ENCODE results near the gene SRRD. TPM values are rescaled to one million over a fixed set of nuclear protein-coding genes. Genes with fewer than 3 reads are reported as not detected.

SRRD gene
- total and polyA plus RNA-seq, 4 experiments from 2014 or later, result 17.6 to 28.9 (median 20.1) TPM

DNA sequence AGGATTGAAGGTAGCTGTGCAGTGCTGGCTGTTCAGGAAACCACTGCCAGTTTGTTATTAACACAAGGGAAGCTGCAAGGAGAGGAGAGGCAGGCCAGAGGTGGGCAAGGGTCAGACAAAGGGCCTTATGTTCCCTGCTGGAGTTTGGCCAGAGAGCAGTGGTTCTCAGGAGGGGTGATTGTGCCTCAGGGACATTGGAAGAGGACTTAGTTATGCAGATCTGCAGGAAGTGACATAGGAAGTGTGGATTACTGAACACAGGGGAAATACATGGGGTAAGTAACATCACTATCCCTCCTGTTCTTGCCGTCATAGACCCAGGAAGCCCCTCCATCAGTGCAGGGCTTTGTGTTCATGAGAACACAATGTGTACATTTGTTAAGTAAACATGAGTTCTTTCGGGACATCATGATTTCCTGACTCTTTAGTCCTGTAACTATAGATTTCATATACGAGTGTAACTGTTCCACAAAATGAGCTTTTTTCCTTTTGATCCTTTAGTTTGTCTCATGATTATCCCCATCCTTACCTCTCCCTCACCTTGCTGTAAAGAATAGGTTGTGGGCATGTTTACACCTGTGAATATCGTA, 5.9 kb downstream of the SRRD start:
- Mint-ChIP-seq H3K27ac (peak overlapping the region in 3 of 7 donors; percentile 67 to 80 (median 67)), H3K4me3 (no peak overlapping the region), H3K4me1 (peaks cover 15 to 20% (median 17%) of the 10 kb centered on the region in 4 donors), H3K9me3 (no peaks in the 10 kb centered on the region), H3K27me3 (no peaks in the 10 kb centered on the region), H3K36me3 (peaks cover 44 to 72% of the 10 kb centered on the region in 2 donors)
- ChIA-PET CTCF (ENCODE audit: partially characterized antibody) (no interaction called here), POLR2A (ENCODE audit: partially characterized antibody) (interaction anchor here (0.6 to 1.1 kb wide), 2 partner anchors 11 to 152 kb away, joined by 3 read pairs; no protein-coding TSS in a partner anchor)
- Histone ChIP-seq H3K4me1 (ENCODE audit: insufficient read depth, low read length) (peaks cover 19% of the 10 kb centered on the region), H3K27me3 (ENCODE audit: insufficient read depth, low read length) (no peaks in the 10 kb centered on the region), H3K27ac (ENCODE audit: low read depth, low read length) (no peak overlapping the region), H3K4me3 (ENCODE audit: low read length in 2 of 2) (no peak overlapping the region), H3K9me3 (ENCODE audit: control insufficient read depth in 1 of 2, low read length in 2 of 2) (no peaks in the 10 kb centered on the region), H3K36me3 (ENCODE audit: insufficient read depth, low read length) (peaks cover 66% of the 10 kb centered on the region)
- DNase-seq, result no peak
- intact Hi-C loops (cut with micrococcal nuclease), result no loop called here

GRCh38 chr22:26492220-26492619, 8.5 kb downstream of the SRRD start:
- CTCF ChIA-PET (ENCODE audit: partially characterized antibody), result interaction anchor here (1.2 kb wide), 1 partner anchor 150 kb away, joined by 3 read pairs; no protein-coding TSS in a partner anchor
- no peaks in the 10 kb centered on the region for H3K27me3 Mint-ChIP-seq
- H3K4me3 Mint-ChIP-seq, result peak overlapping the region in 1 of 8 donors; percentile 60
- Histone ChIP-seq H3K27me3 (ENCODE audit: insufficient read depth, low read length) (no peaks in the 10 kb centered on the region), H3K4me1 (ENCODE audit: insufficient read depth, low read length) (no peaks in the 10 kb centered on the region), H3K9me3 (ENCODE audit: control insufficient read depth in 1 of 2, low read length in 2 of 2) (no peaks in the 10 kb centered on the region), H3K27ac (ENCODE audit: low read depth, low read length) (no peak overlapping the region), H3K4me3 (ENCODE audit: low read length in 2 of 2) (no peak overlapping the region), H3K36me3 (ENCODE audit: insufficient read depth, low read length) (peaks cover 87% of the 10 kb centered on the region)
- H3K4me1 Mint-ChIP-seq, result peaks cover 0 to 2% (median under 1%) of the 10 kb centered on the region in 4 donors
- POLR2A ChIA-PET (ENCODE audit: partially characterized antibody), result interaction anchor here (1.2 kb wide), 2 partner anchors 8 to 9 kb away, joined by 3 read pairs; partner anchors contain the start of genes HPS4 and SRRD
- H3K36me3 Mint-ChIP-seq, result peaks cover 60 to 86% of the 10 kb centered on the region in 2 donors
- no peak overlapping the region for H3K27ac Mint-ChIP-seq
- no peaks in the 10 kb centered on the region for H3K9me3 Mint-ChIP-seq
- intact Hi-C loops (cut with micrococcal nuclease), result no loop called here
- DNase-seq, result no peak

- Histone ChIP-seq H3K4me1 (ENCODE audit: insufficient read depth, low read length) (no peaks in the 10 kb centered on the region), H3K9me3 (ENCODE audit: control insufficient read depth in 1 of 2, low read length in 2 of 2) (no peaks in the 10 kb centered on the region), H3K27ac (ENCODE audit: low read depth, low read length) (no peak overlapping the region), H3K36me3 (ENCODE audit: insufficient read depth, low read length) (peaks cover 81% of the 10 kb centered on the region), H3K4me3 (ENCODE audit: low read length in 2 of 2) (no peak overlapping the region), H3K27me3 (ENCODE audit: insufficient read depth, low read length) (no peaks in the 10 kb centered on the region)
- ChIA-PET POLR2A (ENCODE audit: partially characterized antibody) (interaction anchor here (1.2 kb wide), 1 partner anchor 11 kb away, joined by 7 read pairs; the partner anchor contains the start of genes HPS4 and SRRD), CTCF (ENCODE audit: partially characterized antibody) (interaction anchor here (1.0 kb wide), 1 partner anchor 9 kb away, joined by 4 read pairs; no protein-coding TSS in a partner anchor)
- DNase-seq, result no peak
- no peak overlapping the region for H3K4me3 Mint-ChIP-seq
- H3K36me3 Mint-ChIP-seq, result peaks cover 48 to 81% of the 10 kb centered on the region in 2 donors
- peaks cover 0 to under 1% (median 0%) of the 10 kb centered on the region in 8 donors for H3K9me3 Mint-ChIP-seq
- peak overlapping the region in 3 of 7 donors; percentile 72 to 74 (median 73) for H3K27ac Mint-ChIP-seq
- intact Hi-C loops (cut with micrococcal nuclease), result no loop called here
- H3K4me1 Mint-ChIP-seq, result peaks cover 0 to 3% (median under 1%) of the 10 kb centered on the region in 4 donors
- H3K27me3 Mint-ChIP-seq, result no peaks in the 10 kb centered on the region
Observed at GRCh38 chr22:26494506-26494905, 10.8 kb downstream of the SRRD start.

DNA sequence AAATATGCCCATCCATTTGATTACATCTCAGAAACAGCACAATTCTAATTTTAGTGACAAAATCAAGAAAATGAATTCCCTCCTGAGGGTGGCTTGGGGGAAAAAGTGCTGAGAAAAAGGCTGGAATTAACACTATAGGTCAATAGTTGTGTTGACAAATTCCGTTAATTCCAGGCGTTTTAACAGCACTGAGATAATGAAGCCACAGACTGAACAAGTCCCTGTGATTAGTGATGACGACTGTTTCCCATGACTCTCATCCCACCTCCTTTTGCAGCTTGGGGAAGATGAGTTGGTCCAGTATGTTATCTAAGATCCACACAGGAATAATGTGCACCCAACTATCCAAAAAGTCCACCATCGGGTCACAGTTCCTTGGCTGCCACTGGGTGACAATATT, 12.8 kb downstream of the SRRD start:
- no peaks in the 10 kb centered on the region for H3K9me3 ChIP-seq (ENCODE audit: control insufficient read depth in 1 of 2, low read length in 2 of 2)
- Mint-ChIP-seq H3K4me3 (no peak overlapping the region), H3K4me1 (peaks cover 0 to 3% (median 1%) of the 10 kb centered on the region in 4 donors), H3K27me3 (no peaks in the 10 kb centered on the region), H3K27ac (no peak overlapping the region), H3K9me3 (peaks cover 0 to 2% (median 0%) of the 10 kb centered on the region in 8 donors), H3K36me3 (peaks cover 48 to 79% of the 10 kb centered on the region in 2 donors)
- H3K27me3 ChIP-seq (ENCODE audit: insufficient read depth, low read length), result no peaks in the 10 kb centered on the region
- no peak overlapping the region for H3K27ac ChIP-seq (ENCODE audit: low read depth, low read length)
- peaks cover 78% of the 10 kb centered on the region for H3K36me3 ChIP-seq (ENCODE audit: insufficient read depth, low read length)
- POLR2A ChIA-PET (ENCODE audit: partially characterized antibody), result interaction anchor here (0.9 to 1.2 kb wide), 2 partner anchors 13 kb away, joined by 3 read pairs; partner anchors contain the start of genes HPS4 and SRRD
- H3K4me1 ChIP-seq (ENCODE audit: insufficient read depth, low read length), result no peaks in the 10 kb centered on the region
- no peak overlapping the region for H3K4me3 ChIP-seq (ENCODE audit: low read length in 2 of 2)
- no peak for DNase-seq
- CTCF ChIA-PET (ENCODE audit: partially characterized antibody), result no interaction called here
- intact Hi-C loops (cut with micrococcal nuclease), result no loop called here

- Histone ChIP-seq H3K4me1 (ENCODE audit: insufficient read depth, low read length) (peaks cover 20% of the 10 kb centered on the region), H3K9me3 (ENCODE audit: control insufficient read depth in 1 of 2, low read length in 2 of 2) (no peaks in the 10 kb centered on the region), H3K4me3 (ENCODE audit: low read length in 2 of 2) (no peak overlapping the region), H3K27me3 (ENCODE audit: insufficient read depth, low read length) (no peaks in the 10 kb centered on the region), H3K36me3 (ENCODE audit: insufficient read depth, low read length) (peaks cover 81% of the 10 kb centered on the region), H3K27ac (ENCODE audit: low read depth, low read length) (no peak overlapping the region)
- Mint-ChIP-seq H3K36me3 (peaks cover 57 to 82% of the 10 kb centered on the region in 2 donors), H3K27ac (peak overlapping the region in 2 of 7 donors; percentile 63 to 73), H3K27me3 (no peaks in the 10 kb centered on the region), H3K4me3 (no peak overlapping the region), H3K9me3 (peaks cover 0 to 2% (median 0%) of the 10 kb centered on the region in 8 donors), H3K4me1 (peaks cover 16 to 24% (median 22%) of the 10 kb centered on the region in 4 donors)
- no peak for DNase-seq
- intact Hi-C loops (cut with micrococcal nuclease), result no loop called here
- ChIA-PET POLR2A (ENCODE audit: partially characterized antibody) (interaction anchor here (1.2 to 7.8 kb wide), 3 partner anchors 13 to 172 kb away, joined by 3 to 40 read pairs (median 6); partner anchors contain the start of genes HPS4, SRRD and TFIP11), CTCF (ENCODE audit: partially characterized antibody) (no interaction called here)
Observed at GRCh38 chr22:26499188-26499703, 15.6 kb downstream of the SRRD start.

- H3K27me3 Mint-ChIP-seq, result no peaks in the 10 kb centered on the region
- peaks cover 0 to 4% (median 0%) of the 10 kb centered on the region in 8 donors for H3K9me3 Mint-ChIP-seq
- H3K36me3 Mint-ChIP-seq, result peaks cover 59 to 82% of the 10 kb centered on the region in 2 donors
- H3K9me3 ChIP-seq (ENCODE audit: control insufficient read depth in 1 of 2, low read length in 2 of 2), result no peaks in the 10 kb centered on the region
- H3K4me3 Mint-ChIP-seq, result no peak overlapping the region
- H3K4me1 Mint-ChIP-seq, result peaks cover 18 to 27% (median 23%) of the 10 kb centered on the region in 4 donors
- no peak for DNase-seq
- no peak overlapping the region for H3K27ac ChIP-seq (ENCODE audit: low read depth, low read length)
- H3K27ac Mint-ChIP-seq, result peak overlapping the region in 4 of 7 donors; percentile 42 to 75 (median 58)
- peaks cover 22% of the 10 kb centered on the region for H3K4me1 ChIP-seq (ENCODE audit: insufficient read depth, low read length)
- ChIA-PET POLR2A (ENCODE audit: partially characterized antibody) (interaction anchor here (0.6 to 7.8 kb wide), 4 partner anchors 19 to 172 kb away, joined by 4 to 40 read pairs (median 6); partner anchors contain the start of genes HPS4 and SRRD), CTCF (ENCODE audit: partially characterized antibody) (interaction anchor here (0.6 to 4.4 kb wide), 12 partner anchors 17 to 769 kb away, joined by 3 to 32 read pairs (median 4); partner anchors contain the start of genes HPS4, MIAT and SRRD)
- no peaks in the 10 kb centered on the region for H3K27me3 ChIP-seq (ENCODE audit: insufficient read depth, low read length)
- H3K36me3 ChIP-seq (ENCODE audit: insufficient read depth, low read length), result peaks cover 81% of the 10 kb centered on the region
- no peak overlapping the region for H3K4me3 ChIP-seq (ENCODE audit: low read length in 2 of 2)
- intact Hi-C loops (cut with micrococcal nuclease), result no loop called here
Observed at GRCh38 chr22:26501996-26502395, 18.3 kb downstream of the SRRD start.
